Measurements from ENCODE around the gene ARHGEF10L.

ARHGEF10L gene

GRCh38 chr1:17523321-17524041 lies 16.0 kb upstream of the ARHGEF10L start:
- no peak for DNase-seq

- DNase-seq = no peak
These were observed 14.9 kb upstream of the ARHGEF10L start for GRCh38 chr1:17524645-17525044.

- no peak for DNase-seq
These were observed 13.4 kb upstream of the ARHGEF10L start for GRCh38 chr1:17525996-17526686.

GRCh38 chr1:17527036-17527914 lies 12.2 kb upstream of the ARHGEF10L start:
- DNase-seq = no peak

- DNase-seq = no peak
These were observed 10.1 kb upstream of the ARHGEF10L start for GRCh38 chr1:17529381-17529780.

- DNase-seq = no peak
These were observed 8.2 kb upstream of the ARHGEF10L start for GRCh38 chr1:17531343-17531681.

- peak in 1 of 3 experiments; percentile 40 for DNase-seq
These were observed 7.6 kb upstream of the ARHGEF10L start for GRCh38 chr1:17531682-17532487.

- DNase-seq = no peak
These were observed 6.3 kb upstream of the ARHGEF10L start for GRCh38 chr1:17533201-17533600.

- DNase-seq = no peak
These were observed 4.1 kb upstream of the ARHGEF10L start for GRCh38 chr1:17535300-17535936.

- no peak for DNase-seq
These were observed 1.5 kb upstream of the ARHGEF10L start for GRCh38 chr1:17538010-17538409.

GRCh38 chr1:17538428-17539117 lies 925 bp upstream of the ARHGEF10L start:
- DNase-seq = peak in 2 of 3 experiments; percentile 65 to 89

- no peak for DNase-seq
These were observed 401 bp upstream of the ARHGEF10L start for GRCh38 chr1:17539118-17539476.

GRCh38 chr1:17540255-17541001 lies 930 bp downstream of the ARHGEF10L start:
- peak; percentile 29 to 73 (median 52) for DNase-seq

GRCh38 chr1:17542645-17543044 lies 3.1 kb downstream of the ARHGEF10L start:
- DNase-seq = no peak

GRCh38 chr1:17544776-17545350 lies 5.4 kb downstream of the ARHGEF10L start:
- DNase-seq = no peak

GRCh38 chr1:17545356-17545755 lies 5.9 kb downstream of the ARHGEF10L start:
- no peak for DNase-seq

GRCh38 chr1:17546946-17547670 lies 7.6 kb downstream of the ARHGEF10L start:
- DNase-seq = no peak

- no peak for DNase-seq
These were observed 9.9 kb downstream of the ARHGEF10L start for GRCh38 chr1:17549384-17549783.

GRCh38 chr1:17550729-17551584 lies 11.5 kb downstream of the ARHGEF10L start:
- DNase-seq = peak; percentile 53 to 73 (median 72)

All from NCI-H1417 (cell line).